Activated naive CD8-positive, alpha-beta T cell treated with anti-CD3 and anti-CD28 coated beads, Interleukin-2, amount 10 ng/mL, durations not matched to agents 7 days and 5 days (primary cell): Measurements from ENCODE around the gene SREK1. TPM values are rescaled to one million over a fixed set of nuclear protein-coding genes. Genes with fewer than 3 reads are reported as not detected.
"Not testable (repeated sequence)": the region's sequence is repeated elsewhere in the genome, so short reads cannot be mapped to it uniquely, and the experiment has no call there.

ENCODE experiments used
- ATAC-seq: fragments of 150-1000 bp; cut with Tn5 transposase; one replicate; pipeline ENCODE4 v1.10.0; 2021; ENCODE audit warnings: low read depth, moderate library complexity
- POLR2A ChIA-PET: fragments of 350-600 bp; sonication (Branson Sonifier 250); formaldehyde crosslinking; loops from one replicate; lab custom pipeline; 2021; ENCODE audit warnings: antibody characterized with exemption; lab: Charles Lee
- DNase-seq: peaks from one replicate; pipeline ENCODE4 v3.0.0; 2021
- H3K27ac Mint-ChIP-seq: one replicate; pipeline ENCODE4 v1.8.0; 2022; ENCODE audit warnings: mild to moderate bottlenecking, mixed read lengths
- H3K27me3 Mint-ChIP-seq: one replicate; pipeline ENCODE4 v1.8.0; 2022; ENCODE audit warnings: mild to moderate bottlenecking, moderate library complexity, mixed read lengths
- H3K36me3 Mint-ChIP-seq: one replicate; pipeline ENCODE4 v1.8.0; 2021; ENCODE audit warnings: mild to moderate bottlenecking, mixed read lengths
- H3K4me1 Mint-ChIP-seq: one replicate; pipeline ENCODE4 v1.8.0; 2021; ENCODE audit warnings: mixed read lengths
- H3K4me3 Mint-ChIP-seq: one replicate; pipeline ENCODE4 v1.8.0; 2022; ENCODE audit warnings: mild to moderate bottlenecking, moderate library complexity, mixed read lengths
- H3K9me3 Mint-ChIP-seq: one replicate; pipeline ENCODE4 v1.8.0; 2021; ENCODE audit warnings: mixed read lengths
- total RNA-seq, 2 experiments: library from RNA; stranded (reverse); gene quantifications; one replicate each; pipeline ENCODE4 v1.2.3, GENCODE V29; 2021

SREK1 gene
- 10 to 100 TPM; 66.6 to 68.9 TPM for total RNA-seq

- peaks cover 3% of the 10 kb centered on the region for H3K36me3 Mint-ChIP-seq
- no peaks in the 10 kb centered on the region for H3K27me3 Mint-ChIP-seq
- ATAC-seq (peak; percentile 86), DNase-seq (peak; percentile 91)
- peaks cover 35% of the 10 kb centered on the region for H3K4me1 Mint-ChIP-seq
- H3K4me3 Mint-ChIP-seq = peak within 1 kb of the TSS; percentile 97
- peak within 1 kb of the TSS; percentile 99 for H3K27ac Mint-ChIP-seq
- POLR2A ChIA-PET = interaction anchor here (1.0 to 2.4 kb wide), 6 partner anchors 13 to 422 kb away, joined by 3 to 34 read pairs (median 6); partner anchors contain the start of genes ERBIN, NLN and SGTB
- no peaks in the 10 kb centered on the region for H3K9me3 Mint-ChIP-seq
These were observed at the start of gene SREK1 for GRCh38 chr5:66144074-66144833. TSS of gene SREK1 (plus strand) at chr5:66144300. CDS start at chr5:66144377, 77 bp downstream.

GRCh38 chr5:66100851-66101250 is 43.2 kb upstream of the SREK1 start:
- H3K27ac Mint-ChIP-seq = no peak overlapping the region
- DNase-seq (no peak), ATAC-seq (no peak)
- peaks cover 3% of the 10 kb centered on the region for H3K27me3 Mint-ChIP-seq
- peaks cover 9% of the 10 kb centered on the region for H3K36me3 Mint-ChIP-seq
- peaks cover 3% of the 10 kb centered on the region for H3K4me1 Mint-ChIP-seq
- POLR2A ChIA-PET = no interaction called here
- H3K4me3 Mint-ChIP-seq = no peak overlapping the region
- H3K9me3 Mint-ChIP-seq = peaks cover 36% of the 10 kb centered on the region

GRCh38 chr5:66113160-66113559 is 30.9 kb upstream of the SREK1 start:
- DNase-seq = no peak
- Mint-ChIP-seq H3K4me1 (no peaks in the 10 kb centered on the region), H3K4me3 (no peak overlapping the region), H3K27me3 (peaks cover 9% of the 10 kb centered on the region), H3K36me3 (peaks cover 5% of the 10 kb centered on the region), H3K9me3 (peaks cover 13% of the 10 kb centered on the region), H3K27ac (no peak overlapping the region)
- POLR2A ChIA-PET = no interaction called here
- ATAC-seq = no peak

- Mint-ChIP-seq H3K9me3 (peaks cover 3% of the 10 kb centered on the region), H3K4me3 (no peak overlapping the region), H3K27me3 (no peaks in the 10 kb centered on the region), H3K27ac (no peak overlapping the region), H3K4me1 (no peaks in the 10 kb centered on the region), H3K36me3 (no peaks in the 10 kb centered on the region)
- POLR2A ChIA-PET = no interaction called here
- no peak for DNase-seq
- no peak for ATAC-seq
These were observed 25.8 kb upstream of the SREK1 start for GRCh38 chr5:66118304-66118703.

GRCh38 chr5:66122379-66123034 is 21.6 kb upstream of the SREK1 start:
- H3K27me3 Mint-ChIP-seq = no peaks in the 10 kb centered on the region
- DNase-seq (no peak), ATAC-seq (no peak)
- no peaks in the 10 kb centered on the region for H3K36me3 Mint-ChIP-seq
- POLR2A ChIA-PET = interaction anchor here (0.6 kb wide), 1 partner anchor 29 kb away, joined by 3 read pairs; no protein-coding TSS in a partner anchor
- no peak overlapping the region for H3K4me3 Mint-ChIP-seq
- H3K4me1 Mint-ChIP-seq = no peaks in the 10 kb centered on the region
- no peak overlapping the region for H3K27ac Mint-ChIP-seq
- H3K9me3 Mint-ChIP-seq = peaks cover 3% of the 10 kb centered on the region

- H3K27ac Mint-ChIP-seq = no peak overlapping the region
- H3K4me1 Mint-ChIP-seq = no peaks in the 10 kb centered on the region
- ATAC-seq (no peak), DNase-seq (no peak)
- H3K4me3 Mint-ChIP-seq = no peak overlapping the region
- peaks cover 2% of the 10 kb centered on the region for H3K27me3 Mint-ChIP-seq
- peaks cover 4% of the 10 kb centered on the region for H3K9me3 Mint-ChIP-seq
- POLR2A ChIA-PET = no interaction called here
- H3K36me3 Mint-ChIP-seq = no peaks in the 10 kb centered on the region
These were observed 15.0 kb upstream of the SREK1 start for GRCh38 chr5:66129144-66129543.

- Mint-ChIP-seq H3K27ac (no peak overlapping the region), H3K4me3 (no peak overlapping the region), H3K9me3 (peaks cover 4% of the 10 kb centered on the region), H3K4me1 (no peaks in the 10 kb centered on the region), H3K36me3 (no peaks in the 10 kb centered on the region), H3K27me3 (peaks cover 3% of the 10 kb centered on the region)
- no peak for ATAC-seq
- POLR2A ChIA-PET = no interaction called here
- no peak for DNase-seq
These were observed 13.6 kb upstream of the SREK1 start for GRCh38 chr5:66130493-66130892.

- DNase-seq (no peak), ATAC-seq (no peak)
- POLR2A ChIA-PET = no interaction called here
- Mint-ChIP-seq H3K36me3 (no peaks in the 10 kb centered on the region), H3K27me3 (peaks cover 4% of the 10 kb centered on the region), H3K4me3 (no peak overlapping the region), H3K9me3 (peaks cover 3% of the 10 kb centered on the region), H3K27ac (no peak overlapping the region), H3K4me1 (peaks cover 2% of the 10 kb centered on the region)
These were observed 9.7 kb upstream of the SREK1 start for GRCh38 chr5:66134407-66134861.

- Mint-ChIP-seq H3K4me1 (peaks cover 8% of the 10 kb centered on the region), H3K9me3 (peaks cover 3% of the 10 kb centered on the region), H3K4me3 (no peak overlapping the region), H3K27ac (no peak overlapping the region), H3K36me3 (no peaks in the 10 kb centered on the region), H3K27me3 (peaks cover 4% of the 10 kb centered on the region)
- no peak for ATAC-seq
- POLR2A ChIA-PET = no interaction called here
- DNase-seq = no peak
These were observed 8.0 kb upstream of the SREK1 start for GRCh38 chr5:66136053-66136452.

GRCh38 chr5:66136944-66137343 is 7.2 kb upstream of the SREK1 start:
- H3K27me3 Mint-ChIP-seq, H3K27ac Mint-ChIP-seq, H3K4me1 Mint-ChIP-seq, H3K36me3 Mint-ChIP-seq, DNase-seq, POLR2A ChIA-PET, H3K9me3 Mint-ChIP-seq, H3K4me3 Mint-ChIP-seq, ATAC-seq: not testable (repeated sequence)

GRCh38 chr5:66138637-66139317 is 5.3 kb upstream of the SREK1 start:
- peaks cover 2% of the 10 kb centered on the region for H3K27me3 Mint-ChIP-seq
- no peak overlapping the region for H3K4me3 Mint-ChIP-seq
- H3K36me3 Mint-ChIP-seq = no peaks in the 10 kb centered on the region
- H3K4me1 Mint-ChIP-seq = peaks cover 19% of the 10 kb centered on the region
- H3K27ac Mint-ChIP-seq = no peak overlapping the region
- POLR2A ChIA-PET = no interaction called here
- DNase-seq (no peak), ATAC-seq (no peak)
- no peaks in the 10 kb centered on the region for H3K9me3 Mint-ChIP-seq

GRCh38 chr5:66139318-66139712 is 4.8 kb upstream of the SREK1 start:
- Mint-ChIP-seq H3K4me1 (peaks cover 19% of the 10 kb centered on the region), H3K36me3 (no peaks in the 10 kb centered on the region), H3K4me3 (no peak overlapping the region), H3K27ac (no peak overlapping the region), H3K9me3 (no peaks in the 10 kb centered on the region), H3K27me3 (peaks cover 2% of the 10 kb centered on the region)
- DNase-seq = no peak
- ATAC-seq = no peak
- POLR2A ChIA-PET = no interaction called here

GRCh38 chr5:66142417-66142816 is 1.7 kb upstream of the SREK1 start:
- POLR2A ChIA-PET = interaction anchor here (1.2 to 2.4 kb wide), 2 partner anchors 217 kb away, joined by 7 to 34 read pairs; partner anchors contain the start of gene ERBIN
- no peak for DNase-seq
- Mint-ChIP-seq H3K27ac (peak overlapping the region; percentile 17), H3K9me3 (no peaks in the 10 kb centered on the region), H3K27me3 (no peaks in the 10 kb centered on the region), H3K36me3 (peaks cover 1% of the 10 kb centered on the region), H3K4me1 (peaks cover 33% of the 10 kb centered on the region), H3K4me3 (peak overlapping the region; percentile 55)
- ATAC-seq = no peak
